Fibroblast of mammary gland (primary cell): ENCODE results near the gene LBX2.
"Not testable (repeated sequence)": the region's sequence is repeated elsewhere in the genome, so short reads cannot be mapped to it uniquely, and the experiment has no call there.

Source experiments
- DNase-seq: peaks from one replicate; pipeline ENCODE4 v3.0.0-alpha.2; 2010; ENCODE audit warnings: low read depth
- H3K4me3 ChIP-seq: 2 replicates; pipeline ENCODE4 v1.5.1; 2011; ENCODE audit warnings: low read depth, mild to moderate bottlenecking, low read length, moderate library complexity; ENCODE audit not compliant: control insufficient read depth
- TF ChIP-seq, protein P1 (sequence below): conservative IDR thresholded peaks from 2 replicates; pipeline ENCODE4 v1.5.1; 2011; ENCODE audit warnings: low read depth, low read length, inconsistent platforms; ENCODE audit not compliant: control insufficient read depth, insufficient read depth

LBX2 gene

DNA sequence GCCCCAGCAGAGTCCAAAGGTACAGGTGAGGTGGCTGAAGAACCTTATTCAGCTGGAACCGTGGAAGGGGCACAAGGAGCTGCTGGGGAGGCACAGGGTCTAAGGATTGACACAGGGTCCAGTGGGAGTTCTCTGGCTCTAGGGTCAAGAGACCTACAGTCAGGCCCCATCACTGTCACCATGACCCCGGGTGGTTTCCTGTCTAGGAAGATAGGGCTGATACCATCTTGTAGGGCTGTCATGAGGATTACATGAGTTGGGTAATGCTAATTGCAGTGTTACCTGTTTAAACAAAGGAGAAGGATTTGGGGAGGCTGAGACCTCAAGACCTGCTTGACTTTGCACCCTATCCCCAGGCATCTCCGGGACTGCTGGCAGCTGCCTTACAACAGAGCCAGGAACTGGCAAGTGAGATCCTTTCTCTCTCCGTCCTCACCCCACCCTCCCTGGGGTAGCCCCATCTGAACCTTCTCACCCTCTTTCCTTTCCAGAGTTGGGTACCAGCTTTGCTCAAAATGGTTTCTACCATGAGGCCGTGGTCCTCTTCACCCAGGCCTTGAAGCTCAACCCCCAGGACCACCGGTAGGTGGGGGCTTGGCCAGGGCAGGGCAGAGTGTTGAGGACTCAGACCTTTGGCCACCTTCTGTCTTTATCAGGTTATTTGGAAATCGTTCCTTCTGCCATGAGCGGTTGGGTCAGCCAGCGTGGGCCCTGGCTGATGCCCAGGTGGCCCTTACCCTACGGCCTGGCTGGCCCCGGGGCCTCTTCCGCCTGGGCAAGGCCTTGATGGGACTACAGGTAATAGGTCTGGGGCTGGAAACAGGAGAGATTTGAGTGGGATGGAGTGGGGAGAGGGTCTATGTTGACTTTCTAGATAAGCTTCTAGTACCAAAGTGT, 7.5 kb downstream of the LBX2 start:
- H3K4me3 ChIP-seq: no peak overlapping the region
- TF ChIP-seq, protein P1, sequence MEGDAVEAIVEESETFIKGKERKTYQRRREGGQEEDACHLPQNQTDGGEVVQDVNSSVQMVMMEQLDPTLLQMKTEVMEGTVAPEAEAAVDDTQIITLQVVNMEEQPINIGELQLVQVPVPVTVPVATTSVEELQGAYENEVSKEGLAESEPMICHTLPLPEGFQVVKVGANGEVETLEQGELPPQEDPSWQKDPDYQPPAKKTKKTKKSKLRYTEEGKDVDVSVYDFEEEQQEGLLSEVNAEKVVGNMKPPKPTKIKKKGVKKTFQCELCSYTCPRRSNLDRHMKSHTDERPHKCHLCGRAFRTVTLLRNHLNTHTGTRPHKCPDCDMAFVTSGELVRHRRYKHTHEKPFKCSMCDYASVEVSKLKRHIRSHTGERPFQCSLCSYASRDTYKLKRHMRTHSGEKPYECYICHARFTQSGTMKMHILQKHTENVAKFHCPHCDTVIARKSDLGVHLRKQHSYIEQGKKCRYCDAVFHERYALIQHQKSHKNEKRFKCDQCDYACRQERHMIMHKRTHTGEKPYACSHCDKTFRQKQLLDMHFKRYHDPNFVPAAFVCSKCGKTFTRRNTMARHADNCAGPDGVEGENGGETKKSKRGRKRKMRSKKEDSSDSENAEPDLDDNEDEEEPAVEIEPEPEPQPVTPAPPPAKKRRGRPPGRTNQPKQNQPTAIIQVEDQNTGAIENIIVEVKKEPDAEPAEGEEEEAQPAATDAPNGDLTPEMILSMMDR: no peak
- no peak for DNase-seq

DNA sequence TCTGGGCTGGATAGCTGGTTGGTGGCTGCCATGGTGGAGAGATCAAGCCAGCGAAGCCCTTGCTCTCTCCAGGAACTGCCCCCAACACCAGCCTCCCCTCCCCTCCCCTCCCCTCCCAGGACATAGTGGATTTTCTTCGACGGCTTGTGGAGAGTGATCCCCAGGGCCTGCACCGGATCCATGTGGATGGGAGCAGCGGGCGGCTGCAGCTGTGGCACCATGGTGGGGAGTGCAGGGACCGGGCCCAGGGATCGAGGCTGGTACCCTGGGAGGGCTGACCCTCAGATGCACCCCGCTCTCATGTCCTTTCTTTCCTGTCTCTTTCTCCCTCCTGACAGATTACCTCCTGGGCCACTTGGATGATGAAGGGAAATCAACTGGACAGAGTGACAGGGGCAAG, 9.5 kb downstream of the LBX2 start:
- TF ChIP-seq, protein P1: no peak
- no peak for DNase-seq
- no peak overlapping the region for H3K4me3 ChIP-seq

DNA sequence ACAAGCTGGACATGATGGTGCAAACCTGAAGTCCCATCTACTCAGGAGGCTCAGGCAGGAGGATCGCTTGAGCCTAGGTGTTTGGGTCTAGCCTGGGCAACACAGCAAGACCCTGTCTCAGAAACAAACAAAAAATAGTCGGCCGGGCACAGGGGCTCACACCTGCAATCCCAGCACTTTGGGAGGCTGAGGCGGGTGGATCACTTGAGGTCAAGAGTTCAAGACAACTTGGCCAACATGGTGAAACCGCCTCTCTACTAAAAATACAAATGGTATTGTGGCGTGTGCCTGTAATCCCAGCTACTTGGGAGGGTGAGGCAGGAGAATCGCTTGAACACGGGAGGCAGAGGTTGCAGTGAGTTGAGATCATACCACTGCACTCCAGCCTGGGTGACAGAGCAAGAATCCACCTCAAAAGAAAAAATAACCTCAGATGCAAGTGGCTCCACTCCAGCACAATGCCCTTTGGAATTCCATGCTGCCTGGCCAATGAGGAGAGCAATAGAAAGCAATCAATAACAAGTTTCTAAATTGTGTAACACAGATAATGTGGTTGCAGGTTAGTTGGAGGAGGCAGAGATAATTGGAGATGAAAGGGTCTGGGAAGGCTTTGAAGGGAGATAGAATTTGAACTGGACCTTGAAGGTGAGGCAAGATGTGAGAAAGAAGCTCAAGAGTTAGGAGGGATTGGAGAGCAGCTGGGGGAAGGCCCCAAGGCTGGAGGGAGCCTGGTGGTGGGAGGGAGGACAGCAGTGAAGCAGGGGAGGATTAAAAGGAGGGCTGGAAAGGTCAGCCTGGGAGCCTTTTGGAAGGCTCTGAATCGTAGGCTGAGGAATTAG, 10.5 kb downstream of the LBX2 start:
- TF ChIP-seq, protein P1: no peak
- no peak for DNase-seq
- no peak overlapping the region for H3K4me3 ChIP-seq

DNA sequence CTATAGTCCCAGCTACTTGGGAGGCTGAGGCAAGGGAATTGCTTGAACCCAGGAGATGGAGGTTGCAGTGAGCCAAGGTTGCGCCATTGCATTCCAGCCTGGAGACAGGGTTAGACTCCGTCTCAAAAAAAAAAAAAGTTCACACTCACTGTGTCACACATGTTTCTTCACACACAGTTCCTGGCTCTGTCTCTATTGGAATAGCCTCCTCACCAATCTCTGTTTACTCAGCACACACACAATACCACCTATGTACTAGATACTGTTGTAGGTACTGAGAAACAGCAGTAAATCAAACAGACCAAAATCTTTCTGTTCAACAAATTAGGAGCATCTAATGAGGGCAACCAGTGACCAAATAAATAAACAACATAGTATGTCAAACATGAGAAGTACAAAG, 13.3 kb downstream of the LBX2 start:
- TF ChIP-seq, protein P1: no peak
- no peak for DNase-seq

DNA sequence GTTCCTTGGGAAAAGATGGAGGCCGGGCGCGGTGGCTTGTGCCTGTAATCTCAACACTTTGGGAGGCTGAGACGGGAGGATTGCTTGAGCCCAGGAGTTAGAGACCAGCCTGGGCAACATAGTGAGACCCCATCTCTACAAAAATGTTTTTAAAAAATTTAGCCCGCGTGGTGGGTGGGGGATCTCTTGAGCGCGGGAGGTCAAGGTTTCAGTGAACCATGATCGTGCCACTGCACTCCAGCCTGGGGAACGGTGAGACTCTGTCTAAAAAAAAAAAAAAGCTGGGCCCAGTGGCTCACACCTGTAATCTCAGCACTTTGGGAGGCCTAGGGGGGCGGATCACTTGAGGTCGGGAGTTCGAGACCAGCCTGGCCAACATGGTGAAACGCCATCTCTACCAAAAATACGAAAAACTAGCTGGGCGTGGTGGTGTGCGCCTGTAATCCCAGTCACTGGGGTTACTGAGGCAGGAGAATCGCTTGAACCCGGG, 15.7 kb downstream of the LBX2 start:
- not testable (repeated sequence) for DNase-seq
- H3K4me3 ChIP-seq: peak overlapping the region; percentile 100

More for the DNA sequence above, 13.3 kb downstream of the LBX2 start:
- no peak overlapping the region for H3K4me3 ChIP-seq

DNA sequence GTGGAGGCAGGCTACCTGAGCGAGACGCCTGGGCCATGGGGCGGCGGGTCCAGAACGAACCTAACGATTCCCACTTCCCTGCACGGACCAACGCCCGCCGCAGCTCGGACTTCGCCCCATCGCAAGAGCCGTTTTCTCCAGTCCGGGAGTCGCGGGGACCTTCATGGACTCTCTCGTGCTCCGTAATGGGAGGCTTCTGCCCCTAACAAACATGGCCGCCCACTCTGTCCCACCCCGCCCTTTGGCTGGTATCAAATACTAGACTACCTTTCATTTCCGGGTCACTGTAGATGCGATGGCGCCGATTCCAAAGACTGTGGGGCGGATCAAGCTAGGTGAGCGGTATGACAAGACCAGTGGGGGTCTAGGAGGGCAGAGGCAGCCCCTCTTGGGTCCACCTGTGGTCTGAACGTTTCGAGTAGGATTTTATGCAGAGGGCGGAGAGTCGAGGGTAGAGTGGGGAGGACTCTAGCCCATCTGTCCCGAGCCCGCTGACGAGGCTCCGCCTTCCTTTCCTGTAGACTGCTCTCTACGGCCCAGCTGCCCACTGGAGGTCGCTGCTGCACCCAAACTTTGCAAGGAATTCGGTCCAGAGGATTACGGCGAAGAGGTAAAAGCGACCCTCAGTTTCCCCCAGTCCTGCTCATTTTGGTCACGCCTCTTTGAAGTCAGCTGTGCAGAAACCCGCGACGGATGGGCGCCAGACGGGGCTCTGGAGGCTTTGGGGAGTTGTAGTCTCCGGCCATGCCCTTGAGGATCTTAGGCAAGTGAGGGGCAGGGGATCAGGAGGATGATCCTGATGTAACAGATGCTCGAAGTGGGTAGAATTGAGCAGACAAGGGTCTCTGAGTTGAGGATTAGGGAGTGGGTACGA, 16.4 kb downstream of the LBX2 start, which contains the start of the genes CCDC142 and TTC31:
Gene CCDC142, minus strand, starts transcription at position 198 of the 874 bp plus-strand sequence. Its CDS starts 161 bp downstream, at position 37.
Gene TTC31, plus strand, starts transcription at position 281 of the 874 bp plus-strand sequence. Its CDS starts 15 bp downstream, at position 296.
- TF ChIP-seq, protein P1: peak; percentile 88
- peak within 1 kb of the TSS; percentile 100 for H3K4me3 ChIP-seq
- DNase-seq: peak; percentile 93
